ENCODE measurements around the gene TBC1D24.
A peak's percentile ranks its signal among the peaks of the same experiment; 100 is the strongest.

TBC1D24 gene

DNA sequence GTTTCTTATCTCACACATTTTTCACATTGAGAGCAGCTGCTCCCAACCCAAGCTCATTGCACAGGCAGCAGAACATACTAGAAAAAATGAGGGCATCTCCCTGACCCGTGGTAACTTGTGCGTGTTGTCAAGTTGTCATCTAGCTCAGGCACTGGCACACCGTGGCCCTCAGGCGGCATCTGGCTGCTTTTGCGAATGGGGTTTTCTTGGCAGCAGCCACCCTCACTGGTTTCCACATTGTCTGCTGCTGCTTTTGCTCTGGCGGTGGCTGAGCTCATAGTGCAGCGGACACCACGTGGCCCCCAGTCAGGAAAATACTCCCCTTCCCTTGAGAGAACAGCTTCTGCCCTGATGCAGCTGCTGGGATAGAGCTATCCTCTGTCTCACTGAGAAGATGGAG lies 24.4 kb upstream of the TBC1D24 start:
- no peak for DNase-seq (ENCODE audit: low read depth)

DNA sequence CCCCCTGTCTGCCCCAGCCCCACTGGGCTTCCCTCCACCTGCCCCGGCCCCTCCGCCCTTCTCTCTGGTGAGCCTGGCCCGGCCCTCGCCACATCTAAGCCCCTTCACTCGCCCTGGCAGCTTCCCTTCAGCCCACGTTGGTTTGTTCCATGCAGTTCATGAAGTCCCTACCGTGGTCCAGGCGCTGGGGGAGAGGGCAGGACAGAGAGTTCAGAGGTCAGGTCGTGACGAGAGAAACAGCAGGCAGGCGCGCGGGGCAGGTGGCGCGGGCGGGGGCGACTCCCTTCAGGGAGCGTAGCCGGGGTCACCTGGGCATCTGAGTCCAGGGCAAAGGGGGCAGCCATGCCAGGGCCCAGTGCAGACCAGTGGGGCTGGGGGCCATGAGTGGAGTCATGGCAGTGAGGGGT lies 23.9 kb upstream of the TBC1D24 start:
- DNase-seq (ENCODE audit: low read depth): no peak

- DNase-seq (ENCODE audit: low read depth): no peak
These were observed 23.0 kb upstream of the TBC1D24 start for GRCh38 chr16:2451851-2452320.

- DNase-seq (ENCODE audit: low read depth): no peak
These were observed 22.3 kb upstream of the TBC1D24 start for GRCh38 chr16:2452650-2453049.

- no peak for DNase-seq (ENCODE audit: low read depth)
These were observed 19.7 kb upstream of the TBC1D24 start for GRCh38 chr16:2455081-2455845.

DNA sequence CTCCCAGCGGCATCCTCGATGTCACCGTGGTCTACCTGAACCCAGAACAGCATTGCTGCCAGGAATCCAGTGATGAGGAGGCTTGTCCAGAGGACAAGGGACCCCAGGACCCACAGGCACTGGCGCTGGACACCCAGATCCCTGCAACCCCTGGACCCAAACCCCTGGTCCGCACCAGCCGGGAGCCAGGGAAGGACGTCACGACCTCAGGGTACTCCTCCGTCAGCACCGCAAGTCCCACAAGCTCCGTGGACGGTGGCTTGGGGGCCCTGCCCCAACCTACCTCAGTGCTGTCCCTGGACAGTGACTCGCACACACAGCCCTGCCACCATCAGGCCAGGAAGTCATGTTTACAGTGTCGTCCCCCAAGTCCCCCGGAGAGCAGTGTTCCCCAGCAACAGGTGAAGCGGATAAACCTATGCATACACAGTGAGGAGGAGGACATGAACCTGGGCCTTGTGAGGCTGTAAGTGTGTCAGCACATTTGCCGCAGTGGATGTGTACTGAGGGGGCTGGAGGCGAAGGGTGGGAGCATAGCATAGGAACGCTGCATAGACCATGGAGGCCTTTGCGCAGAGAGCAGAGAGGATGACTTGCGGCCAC lies 18.3 kb upstream of the TBC1D24 start:
- no peak for DNase-seq (ENCODE audit: low read depth)

DNA sequence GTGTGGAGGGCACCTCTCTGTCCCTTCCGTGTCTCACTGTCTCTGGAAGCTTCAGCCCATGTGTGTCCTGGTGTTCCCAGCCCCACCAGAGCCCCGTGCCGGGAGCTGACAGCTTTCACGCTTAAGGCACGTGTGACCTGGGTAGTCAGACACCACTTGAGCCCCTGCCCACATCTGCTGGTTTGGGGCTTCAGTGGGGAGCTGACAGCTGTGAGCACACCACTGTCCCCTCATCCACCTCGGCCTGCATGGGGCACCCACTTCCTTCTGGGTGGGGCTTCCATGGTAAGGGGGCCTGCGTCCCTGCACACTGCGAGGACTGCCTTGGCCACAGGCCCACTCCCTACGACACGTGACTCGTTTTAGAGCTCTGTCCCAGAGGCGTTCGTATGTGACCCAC lies 17.7 kb upstream of the TBC1D24 start:
- no peak for DNase-seq (ENCODE audit: low read depth)

- no peak for DNase-seq (ENCODE audit: low read depth)
These were observed 17.0 kb upstream of the TBC1D24 start for GRCh38 chr16:2457946-2458345.

GRCh38 chr16:2458887-2459646 lies 15.9 kb upstream of the TBC1D24 start:
- DNase-seq (ENCODE audit: low read depth): no peak

DNA sequence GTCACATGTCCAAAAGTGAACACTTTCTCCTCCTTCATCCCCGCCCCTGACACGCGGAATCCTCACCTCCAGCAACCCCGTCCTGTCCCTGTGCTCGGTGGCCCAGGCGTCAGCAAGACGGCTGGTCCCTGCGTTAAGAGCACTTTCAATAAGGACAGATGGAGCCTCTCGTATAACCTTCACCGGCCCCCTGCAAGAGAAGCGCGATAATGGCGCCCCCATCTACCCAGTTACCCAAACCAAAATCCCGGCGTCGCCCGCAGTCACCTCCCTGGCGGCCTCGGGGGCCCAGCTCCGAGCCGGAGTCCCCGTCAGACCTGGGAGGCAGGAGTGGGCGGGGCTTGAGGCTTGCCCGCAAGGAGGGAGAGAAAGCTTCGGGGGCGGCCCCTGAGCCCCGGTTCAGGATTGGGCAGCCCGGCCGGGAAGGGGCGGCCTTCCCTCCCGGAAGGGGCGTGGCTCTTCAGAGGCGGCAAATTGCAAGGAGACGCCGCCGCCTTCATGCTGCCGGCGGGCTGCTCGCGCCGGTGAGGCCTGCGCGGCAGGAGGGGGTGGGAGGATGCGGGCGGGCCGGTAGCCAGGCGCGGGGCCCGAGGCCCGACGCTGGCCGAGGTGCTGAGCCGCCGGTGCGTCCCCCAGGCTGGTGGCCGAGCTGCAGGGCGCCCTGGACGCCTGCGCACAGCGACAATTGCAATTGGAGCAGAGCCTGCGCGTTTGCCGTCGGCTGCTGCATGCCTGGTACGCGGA lies 15.1 kb upstream of the TBC1D24 start, which contains the start of gene TEDC2:
TSS of gene TEDC2 (plus strand) at position 463 of the 744 bp plus-strand sequence. CDS start at position 499, 36 bp downstream.
- DNase-seq (ENCODE audit: low read depth): peak; percentile 97

GRCh38 chr16:2460391-2460713 lies 14.6 kb upstream of the TBC1D24 start:
- DNase-seq (ENCODE audit: low read depth): no peak

DNA sequence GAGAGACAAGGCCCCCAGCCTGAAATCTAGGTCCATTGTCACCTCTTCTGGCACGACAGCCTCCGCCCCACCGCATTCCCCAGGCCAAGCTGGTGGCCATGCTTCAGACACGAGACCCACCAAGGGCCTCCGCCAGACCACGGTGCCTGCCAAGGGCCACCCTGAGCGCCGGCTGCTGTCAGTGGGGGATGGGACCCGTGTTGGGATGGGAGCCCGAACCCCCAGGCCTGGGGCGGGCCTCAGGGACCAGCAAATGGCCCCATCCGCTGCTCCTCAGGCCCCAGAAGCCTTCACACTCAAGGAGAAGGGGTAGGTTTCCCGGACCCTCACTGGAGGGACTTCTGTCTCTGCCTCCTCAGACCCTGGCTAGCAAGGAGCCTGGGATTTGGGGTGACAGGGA lies 14.0 kb upstream of the TBC1D24 start:
- DNase-seq (ENCODE audit: low read depth): no peak

DNA sequence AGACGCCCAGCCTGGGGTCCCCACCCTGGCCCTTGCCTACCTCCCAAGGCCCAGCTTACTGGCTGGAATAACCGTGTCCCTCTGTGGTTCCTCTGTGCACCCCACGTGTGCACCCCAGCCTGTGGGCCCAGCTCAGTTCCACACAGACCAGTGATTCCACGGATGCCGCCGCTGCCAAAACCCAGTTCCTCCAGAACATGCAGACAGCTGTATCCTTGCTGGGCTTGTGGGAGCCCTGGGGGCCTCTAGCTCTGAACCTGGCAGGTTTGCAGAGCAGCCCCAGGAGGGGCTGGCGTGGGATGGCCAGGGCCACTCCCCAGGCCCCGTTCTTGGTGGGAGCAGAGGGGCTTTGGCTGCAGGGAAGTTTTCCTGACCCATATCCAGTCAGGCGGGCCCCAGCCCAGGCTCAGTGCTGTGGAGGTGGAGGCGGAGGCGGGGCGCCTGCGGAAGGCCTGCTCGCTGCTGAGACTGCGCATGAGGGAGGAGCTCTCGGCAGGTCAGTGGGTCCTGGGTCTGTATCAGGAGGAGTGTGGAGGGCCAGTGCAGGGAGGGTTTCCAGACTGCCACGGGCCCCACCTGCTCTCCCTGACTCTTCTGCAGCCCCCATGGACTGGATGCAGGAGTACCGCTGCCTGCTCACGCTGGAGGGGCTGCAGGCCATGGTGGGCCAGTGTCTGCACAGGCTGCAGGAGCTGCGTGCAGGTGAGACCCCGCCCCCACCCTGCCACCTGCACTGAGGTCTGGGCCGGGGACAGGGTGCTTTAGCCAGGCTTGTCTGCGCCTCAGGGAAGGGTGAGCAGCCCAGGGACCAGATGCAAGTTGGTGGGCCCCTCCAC lies 12.7 kb upstream of the TBC1D24 start:
- DNase-seq (ENCODE audit: low read depth): no peak

DNA sequence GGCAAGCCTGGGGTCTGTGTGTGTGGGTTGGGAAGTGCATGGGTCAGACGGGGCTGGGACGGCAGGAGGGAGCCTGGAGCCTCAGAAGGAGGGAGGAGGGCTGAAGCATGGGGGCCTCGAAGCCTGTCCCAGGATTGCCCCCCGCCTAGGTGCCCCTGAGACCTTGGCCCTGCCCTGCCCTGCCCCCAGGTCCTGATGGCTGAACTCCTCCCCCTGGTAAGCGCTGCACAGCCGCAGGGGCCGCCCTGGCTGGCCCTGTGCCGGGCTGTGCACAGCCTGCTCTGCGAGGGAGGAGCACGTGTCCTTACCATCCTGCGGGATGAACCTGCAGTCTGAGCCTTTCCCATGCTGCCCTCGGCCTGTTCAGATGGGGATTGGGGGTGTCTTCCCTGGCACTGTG lies 10.6 kb upstream of the TBC1D24 start:
- no peak for DNase-seq (ENCODE audit: low read depth)

GRCh38 chr16:2465653-2466415 lies 9.1 kb upstream of the TBC1D24 start:
- no peak for DNase-seq (ENCODE audit: low read depth)

GRCh38 chr16:2466667-2467527 lies 8.0 kb upstream of the TBC1D24 start:
- no peak for DNase-seq (ENCODE audit: low read depth)

DNA sequence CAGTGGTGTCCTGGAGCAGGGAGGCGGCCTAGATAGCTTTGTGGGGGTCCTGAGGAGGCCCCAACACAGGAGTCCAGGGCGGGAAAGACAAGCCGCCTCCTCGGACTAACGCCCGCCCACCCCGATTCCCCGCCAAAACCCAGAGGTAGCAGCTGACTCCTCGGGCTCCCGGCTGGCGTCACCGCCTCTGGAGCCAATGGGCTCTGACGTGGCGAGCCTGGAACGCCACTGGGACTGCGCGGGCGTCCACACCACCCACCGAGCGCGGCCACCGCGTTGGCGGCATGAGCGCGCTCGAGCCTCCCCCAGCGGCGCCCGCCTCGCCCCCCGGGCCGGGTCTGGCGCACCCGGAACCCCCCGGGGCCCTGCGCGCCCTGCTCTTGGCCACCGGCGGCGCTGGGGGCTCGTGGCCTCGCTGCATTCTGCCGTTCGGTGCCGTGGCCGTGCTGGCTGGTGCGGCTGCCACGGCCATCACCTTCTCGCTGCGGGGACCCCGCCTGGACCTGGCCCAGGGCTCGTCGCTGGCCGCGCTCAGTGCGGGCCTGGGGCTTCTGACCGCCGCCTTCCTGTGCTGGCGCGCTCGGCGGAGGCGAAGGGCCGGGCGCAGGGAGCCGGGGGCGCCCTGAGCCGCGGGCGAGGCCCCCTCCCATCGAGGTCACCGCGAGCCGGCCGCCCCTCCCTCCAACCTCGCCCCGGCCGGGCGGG lies 7.2 kb upstream of the TBC1D24 start:
- no peak for DNase-seq (ENCODE audit: low read depth)

- DNase-seq (ENCODE audit: low read depth): no peak
These were observed 6.6 kb upstream of the TBC1D24 start for GRCh38 chr16:2468233-2468724.
